22Rv1 (cell line): ENCODE measurements around the gene CDKN2B.

ENCODE experiments used
- H3K27ac ChIP-seq: fragments of 450-650 bp; 2 replicates; pipeline ENCODE4 v1.5.1; 2017
- CTCF ChIP-seq: fragments of 450-650 bp; IDR thresholded peaks from 2 replicates; pipeline ENCODE4 v1.5.1; 2017; ENCODE audit warnings: mild to moderate bottlenecking
- ZFX ChIP-seq: fragments of 450-650 bp; IDR thresholded peaks from 2 replicates; pipeline ENCODE4 v1.6.1; 2017; ENCODE audit warnings: antibody characterized with exemption, borderline replicate concordance

Gene CDKN2B

DNA sequence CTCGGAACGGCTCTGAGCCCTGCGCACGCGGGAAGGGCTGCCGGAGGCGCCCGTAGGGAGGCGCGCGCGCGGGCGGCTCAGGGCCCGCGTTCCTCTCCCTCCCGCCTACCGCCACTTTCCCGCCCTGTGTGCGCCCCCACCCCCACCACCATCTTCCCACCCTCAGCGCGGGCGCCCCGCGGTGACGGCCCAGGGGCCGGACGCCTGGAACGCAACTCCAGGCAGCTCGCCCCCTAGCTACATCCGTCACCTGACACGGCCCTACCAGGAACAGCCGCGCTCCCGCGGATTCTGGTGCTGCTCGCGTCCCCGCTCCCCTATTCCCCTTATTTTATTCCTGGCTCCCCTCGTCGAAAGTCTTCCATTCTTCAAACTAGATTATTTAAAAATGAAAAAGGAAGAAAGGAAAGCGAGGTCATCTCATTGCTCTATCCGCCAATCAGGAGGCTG, 14.5 kb downstream of the CDKN2B start, which contains the start of gene CDKN2B-AS1:
Gene CDKN2B-AS1 (plus strand): TSS at position 236 of the 450 bp plus-strand sequence.
- H3K27ac ChIP-seq, result peak within 1 kb of the TSS; percentile 92
- TF ChIP-seq ZFX (no peak), CTCF (peak; percentile 22)

GRCh38 chr9:21993893-21994555, 15.1 kb downstream of the CDKN2B start, which contains the start of gene CDKN2A:
Gene CDKN2A (minus strand): TSS chr9:21994392.
- H3K27ac ChIP-seq, result peak within 1 kb of the TSS; percentile 92
- no peak for TF ChIP-seq ZFX
- no peak; the same call in none of the 2 replicates for TF ChIP-seq CTCF

DNA sequence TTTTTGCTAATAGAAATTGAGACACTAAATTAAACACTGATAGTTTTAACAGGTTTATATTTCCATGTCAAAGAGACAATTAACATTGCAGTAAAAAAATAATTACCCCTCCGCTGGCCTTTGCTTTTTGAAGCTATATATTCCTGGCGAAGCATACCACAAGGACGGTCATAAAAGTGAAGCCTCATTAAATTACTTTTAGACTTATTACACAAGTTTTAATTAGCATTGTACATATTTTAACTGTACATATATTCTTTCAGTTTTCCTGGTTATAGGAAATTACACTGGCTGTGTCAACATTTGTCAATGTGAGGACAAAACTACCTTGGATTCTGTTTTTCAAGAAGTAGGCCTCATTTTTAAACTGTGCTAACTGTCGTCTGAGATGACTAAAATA, 16.1 kb downstream of the CDKN2B start:
- H3K27ac ChIP-seq, result peak overlapping the region; percentile 92

DNA sequence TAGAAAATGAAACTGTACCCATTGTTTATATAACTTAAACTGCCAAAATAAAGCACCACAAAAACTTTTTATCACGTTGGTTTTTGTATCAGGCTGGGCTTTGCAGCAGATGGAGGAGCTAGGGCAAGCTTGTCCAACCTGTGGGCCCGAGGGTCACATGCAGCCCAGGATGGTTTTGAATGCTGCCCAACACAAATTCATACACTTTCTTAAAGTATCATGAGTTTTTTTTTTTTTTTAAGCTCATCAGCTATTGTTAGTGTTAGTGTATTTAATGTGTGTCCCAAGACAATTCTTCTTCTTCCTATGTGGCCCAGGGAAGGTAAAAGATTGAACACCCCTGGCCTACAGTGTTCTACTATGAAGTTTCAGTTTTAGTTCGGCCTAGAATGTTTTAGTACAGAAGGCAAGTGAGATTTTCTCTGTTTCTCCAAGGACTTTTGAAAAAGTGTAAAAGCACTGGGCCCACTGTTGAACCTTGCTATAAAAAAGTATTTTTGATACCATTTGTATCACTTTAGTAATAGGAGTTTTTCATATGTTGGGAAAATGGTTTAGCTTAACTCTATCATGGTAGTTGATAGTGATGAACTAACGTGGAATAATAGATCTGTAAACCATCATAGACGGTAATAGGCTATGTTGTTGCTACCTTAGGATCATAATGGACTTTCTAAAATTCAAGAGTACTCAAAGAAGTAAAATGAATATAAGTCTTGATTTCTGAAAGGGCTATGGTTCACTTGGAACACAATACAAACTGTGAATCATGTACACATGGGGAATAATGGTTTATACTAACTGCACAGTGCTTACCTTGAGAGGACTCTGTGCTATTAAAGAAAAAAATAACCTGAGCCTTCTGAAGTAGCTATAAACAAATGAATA, 17.8 kb downstream of the CDKN2B start:
- no peak for TF ChIP-seq ZFX
- TF ChIP-seq CTCF, result no peak
- H3K27ac ChIP-seq, result no peak overlapping the region

More for the DNA sequence above, 16.1 kb downstream of the CDKN2B start:
- TF ChIP-seq ZFX (no peak), CTCF (no peak)

DNA sequence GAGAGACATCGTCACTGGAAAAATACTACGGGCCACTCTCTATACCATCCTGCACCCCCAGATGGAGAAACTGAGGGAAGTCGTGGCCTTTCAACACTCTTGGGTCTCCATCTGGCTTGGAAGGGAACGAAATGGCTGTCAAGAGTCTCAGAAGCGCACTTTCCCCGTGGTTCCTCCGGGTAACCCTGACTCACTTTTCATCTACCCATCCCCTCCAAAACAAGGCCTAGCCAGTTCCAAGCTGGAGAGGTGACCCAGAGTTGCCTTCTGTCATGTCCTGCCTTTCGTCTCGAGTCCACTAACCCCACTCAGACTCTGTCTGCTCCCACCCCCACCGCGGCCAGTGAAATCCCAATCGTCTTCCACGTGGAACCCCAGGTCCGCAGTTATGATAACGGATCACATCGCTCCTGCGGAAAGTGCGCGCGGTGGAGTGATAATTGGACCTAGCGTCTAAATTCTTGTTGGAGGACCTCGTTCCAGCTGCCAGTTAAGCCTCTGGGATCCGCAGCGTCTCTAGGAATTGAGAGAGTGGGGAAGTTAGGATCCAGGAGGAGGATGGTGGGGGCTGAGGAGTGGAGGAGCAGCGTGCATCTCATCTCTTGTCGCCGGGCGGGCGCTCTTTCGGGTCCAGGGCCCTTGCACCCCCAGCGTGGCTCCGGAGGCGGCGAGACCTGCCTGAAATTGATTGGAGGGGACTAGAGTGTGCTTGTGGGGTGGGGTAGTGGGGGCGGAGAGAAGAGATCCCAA, 19.5 kb downstream of the CDKN2B start:
- TF ChIP-seq CTCF, result no peak
- no peak for TF ChIP-seq ZFX
- no peak overlapping the region for H3K27ac ChIP-seq

DNA sequence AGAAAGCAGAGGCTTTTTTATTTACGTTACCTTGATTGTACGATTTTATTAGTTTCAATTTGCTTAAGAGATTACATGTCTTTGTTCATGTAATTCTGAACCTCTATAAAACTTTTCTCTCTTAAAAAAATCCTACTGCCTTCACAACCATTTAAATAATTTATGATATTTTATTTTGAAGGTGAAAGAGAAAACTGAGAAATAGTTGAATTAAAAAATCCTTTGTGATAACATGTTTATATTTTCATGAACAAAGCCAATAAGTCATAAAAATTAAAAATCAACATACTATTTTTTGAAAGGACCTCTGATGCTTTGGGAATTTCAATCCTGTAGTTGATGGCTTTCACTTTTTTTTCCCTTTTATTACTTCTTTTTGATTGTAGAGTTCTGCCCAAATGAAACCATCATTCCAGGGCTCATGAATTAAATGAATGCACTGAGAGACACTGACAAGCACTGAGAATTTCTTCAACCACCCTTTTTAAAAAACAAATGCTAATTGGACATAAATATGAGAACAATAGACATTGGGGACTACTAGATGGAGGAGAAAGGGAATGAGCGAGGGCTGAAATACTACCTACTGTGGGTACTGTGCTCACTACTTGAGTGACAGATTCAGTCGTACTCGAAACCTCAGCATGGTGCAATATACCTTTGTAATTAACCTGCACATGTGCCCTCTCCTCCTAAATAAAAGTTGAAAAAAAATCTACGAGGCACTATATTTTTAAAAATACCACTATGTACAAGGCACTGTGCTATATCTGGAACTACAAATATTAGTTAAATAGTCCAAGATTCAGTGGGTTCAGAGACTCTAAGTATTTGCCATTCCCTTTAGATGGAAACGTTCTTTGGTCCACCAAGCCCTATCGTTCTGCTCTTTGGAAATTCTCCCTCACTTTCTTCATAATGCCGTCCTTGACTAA, 20.8 kb downstream of the CDKN2B start:
- no peak for TF ChIP-seq ZFX
- no peak for TF ChIP-seq CTCF
- H3K27ac ChIP-seq, result no peak overlapping the region
